Mesodermal cell (in vitro differentiated cells): Measurements from ENCODE around the gene SRSF4.

ENCODE experiments used
- H3K27ac ChIP-seq: 2 replicates; pipeline ENCODE4 v1.7.0; 2013; ENCODE audit warnings: mild to moderate bottlenecking, low read depth, low read length, moderate library complexity; ENCODE audit not compliant: severe bottlenecking
- H3K36me3 ChIP-seq: 2 replicates; pipeline ENCODE4 v1.7.1; 2013; ENCODE audit warnings: mild to moderate bottlenecking, low read length, moderate library complexity; ENCODE audit not compliant: control insufficient read depth, insufficient read depth
- H3K4me1 ChIP-seq: one replicate; pipeline ENCODE4 v1.7.1; 2013; ENCODE audit warnings: mild to moderate bottlenecking, low read length; ENCODE audit not compliant: insufficient read depth, control insufficient read depth, poor library complexity, severe bottlenecking
- H3K4me3 ChIP-seq: 2 replicates; pipeline ENCODE4 v1.7.0; 2013; ENCODE audit warnings: low read length, control low read depth, mild to moderate bottlenecking; ENCODE audit not compliant: insufficient read depth, poor library complexity, severe bottlenecking; ENCODE audit errors: extremely low read depth
- H3K9me3 ChIP-seq: 2 replicates; pipeline ENCODE4 v1.7.1; 2013; ENCODE audit warnings: mild to moderate bottlenecking, low read length, moderate library complexity; ENCODE audit not compliant: control insufficient read depth
- WGBS, 2 experiments: methylation state at CpG; one replicate each; pipeline ENCODE4 v1.1.5; 2013; ENCODE audit warnings: missing lambda C conversion rate in 2 of 2; ENCODE audit not compliant: insufficient coverage in 2 of 2; 5-methylcytosine and 5-hydroxymethylcytosine counted together

The SRSF4 gene

DNA sequence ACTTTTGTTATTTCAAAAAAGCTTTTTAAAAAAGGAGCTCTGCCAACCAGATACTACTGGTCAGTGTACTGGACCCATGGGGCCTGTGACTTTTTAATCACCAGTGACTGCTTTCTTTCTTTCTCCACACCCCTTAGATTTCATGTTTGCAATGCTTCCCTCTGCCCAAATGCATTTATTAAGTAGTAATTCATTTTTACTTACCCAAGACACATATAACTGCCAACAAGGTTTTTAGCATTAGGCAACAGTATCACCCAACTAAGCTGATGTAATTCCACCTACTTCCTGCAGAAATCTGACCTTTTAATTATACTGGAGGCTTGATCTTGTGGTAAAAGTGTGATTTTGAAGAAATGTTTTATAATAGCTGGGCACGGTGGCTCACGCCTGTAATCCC is 36.5 kb upstream of the SRSF4 start:
- H3K27ac ChIP-seq = no peak overlapping the region
- H3K9me3 ChIP-seq = no peaks in the 10 kb centered on the region
- H3K4me3 ChIP-seq = no peak overlapping the region
- WGBS, 2 experiments = 79 to 94% methylated on average over 2 of the region's 2 CpGs
- peaks cover 6% of the 10 kb centered on the region for H3K4me1 ChIP-seq
- H3K36me3 ChIP-seq = peaks cover 56% of the 10 kb centered on the region

DNA sequence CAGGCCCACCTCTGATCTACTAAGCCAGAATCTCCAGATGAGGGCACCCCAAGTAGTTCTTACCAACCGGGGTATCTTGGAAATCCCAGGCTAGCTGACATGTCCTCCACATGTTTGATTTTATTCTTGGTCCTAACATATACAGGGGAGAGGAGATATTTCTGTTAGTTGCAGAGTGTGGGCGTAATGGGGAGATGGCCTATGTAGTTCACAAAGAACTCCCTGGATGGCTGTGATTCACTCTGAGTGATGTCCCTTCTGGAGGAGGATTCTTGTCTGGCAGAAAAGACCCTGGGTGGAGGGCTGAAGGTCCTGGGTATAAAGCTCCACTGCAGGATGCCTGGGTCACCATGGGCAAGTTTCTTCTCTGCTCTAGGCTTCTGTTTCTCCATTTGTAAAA is 35.9 kb upstream of the SRSF4 start:
- Histone ChIP-seq H3K9me3 (no peaks in the 10 kb centered on the region), H3K36me3 (peaks cover 56% of the 10 kb centered on the region), H3K27ac (no peak overlapping the region), H3K4me1 (peaks cover 1% of the 10 kb centered on the region), H3K4me3 (no peak overlapping the region)
- WGBS, 2 experiments = 83 to 100% methylated on average over 1 of the region's 2 CpGs

DNA sequence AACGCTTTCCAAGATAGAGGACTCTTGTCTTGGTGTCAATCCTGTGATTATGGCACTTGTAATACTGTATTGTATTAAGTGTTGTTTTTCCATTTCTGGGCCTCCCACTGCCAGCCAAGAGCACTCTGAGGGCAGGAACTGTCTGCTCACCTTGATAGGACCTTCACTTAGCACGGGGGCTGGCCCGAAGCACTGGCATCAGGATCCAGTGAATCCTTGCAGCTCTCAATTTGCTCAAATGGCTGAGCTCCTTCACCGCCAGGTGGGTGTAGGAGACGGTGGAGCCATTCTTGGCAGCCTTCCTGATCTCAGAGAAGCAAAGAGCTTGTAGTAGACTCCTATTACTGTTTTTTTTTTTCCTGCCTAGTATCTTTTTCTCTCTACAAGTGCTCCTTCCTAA is 31.4 kb upstream of the SRSF4 start:
- Histone ChIP-seq H3K4me3 (no peak overlapping the region), H3K4me1 (peaks cover 22% of the 10 kb centered on the region), H3K9me3 (no peaks in the 10 kb centered on the region), H3K27ac (no peak overlapping the region), H3K36me3 (peaks cover 51% of the 10 kb centered on the region)
- 76 to 81% methylated on average over 4 of the region's 5 CpGs for WGBS, 2 experiments

DNA sequence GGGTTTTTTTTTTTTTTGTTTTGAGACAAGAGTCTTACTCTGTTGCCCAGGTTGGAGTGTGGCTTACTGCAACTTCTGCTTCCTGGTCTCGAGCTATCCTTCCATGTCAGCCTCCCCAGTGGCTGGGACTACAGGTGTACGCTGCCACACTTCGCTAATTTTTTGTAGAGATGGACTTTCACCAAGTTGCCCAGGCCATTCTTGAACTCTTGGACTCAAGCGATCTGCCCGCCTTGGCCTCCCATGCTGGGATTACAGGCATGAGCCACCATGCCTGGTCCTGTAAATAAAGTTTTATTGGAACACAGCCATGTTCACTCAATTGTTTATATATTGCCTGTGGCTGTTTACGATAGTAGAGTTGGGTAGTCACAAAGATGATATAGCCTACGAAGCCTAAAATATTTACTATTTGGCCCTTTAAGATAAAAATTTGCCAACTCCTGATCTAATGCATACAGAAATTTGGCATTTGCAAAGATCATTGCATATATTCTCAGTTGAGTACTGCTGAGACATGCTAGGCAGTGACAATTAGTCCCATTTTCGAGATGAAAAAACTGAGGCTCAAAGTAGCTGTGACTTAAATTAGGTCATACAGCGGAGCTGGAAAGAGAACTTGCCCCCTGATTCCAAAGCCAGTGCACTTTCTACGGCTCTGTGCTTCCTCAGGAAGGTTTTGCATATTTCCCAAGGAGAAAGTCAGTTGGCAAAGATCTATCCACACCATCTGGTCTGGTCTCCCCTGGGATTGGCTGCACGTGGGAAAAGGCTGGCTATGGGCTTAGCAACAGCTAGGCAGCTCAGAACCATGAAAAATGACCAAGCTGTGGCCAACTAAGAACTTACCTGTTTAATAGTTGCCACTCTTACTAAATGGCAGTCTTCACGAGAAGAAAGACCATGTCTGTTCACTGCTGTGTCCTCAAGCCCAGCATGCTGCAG is 29.7 kb upstream of the SRSF4 start:
- 94 to 96% methylated on average over 8 to 11 of the region's 12 CpGs for WGBS, 2 experiments
- H3K36me3 ChIP-seq = peaks cover 48% of the 10 kb centered on the region
- H3K27ac ChIP-seq = no peak overlapping the region
- H3K9me3 ChIP-seq = no peaks in the 10 kb centered on the region
- no peak overlapping the region for H3K4me3 ChIP-seq
- H3K4me1 ChIP-seq = peaks cover 28% of the 10 kb centered on the region

DNA sequence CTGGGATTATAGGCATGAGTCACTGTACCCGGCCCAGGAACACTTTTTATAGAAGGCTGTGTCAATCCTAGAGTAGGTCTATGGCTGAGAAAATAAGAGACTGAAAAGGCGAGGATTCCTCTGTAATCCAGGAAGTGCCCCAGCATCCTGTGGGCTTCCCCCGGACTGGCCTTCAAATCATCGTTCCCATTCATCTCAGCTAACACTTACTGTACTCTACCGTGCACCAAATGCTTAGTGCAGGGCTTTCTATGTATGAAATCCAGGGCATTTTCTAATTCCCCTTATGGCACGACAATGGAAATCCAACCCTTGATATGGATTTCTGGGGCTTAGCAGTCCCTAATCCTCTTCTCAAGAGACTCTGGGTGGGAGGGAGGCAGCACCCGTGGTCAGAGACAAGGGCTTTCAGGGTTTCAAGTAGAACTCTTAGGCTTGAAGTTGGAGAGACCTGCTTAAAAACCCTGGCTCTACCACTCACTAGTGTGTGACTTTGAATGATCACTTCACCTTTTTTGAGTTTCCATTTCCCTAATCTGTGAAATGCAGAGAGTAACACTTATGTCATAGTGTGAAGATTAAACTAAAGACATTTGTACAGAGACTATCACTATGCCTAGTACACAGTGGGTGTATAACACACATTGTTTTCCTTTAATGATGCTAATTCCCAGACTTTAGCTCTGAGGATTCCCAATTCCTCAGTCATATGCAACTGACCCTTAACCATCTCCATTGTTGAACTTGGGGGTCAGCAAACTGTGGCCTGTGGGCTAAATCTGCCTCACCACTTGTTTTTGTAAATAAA is 28.8 kb upstream of the SRSF4 start:
- Histone ChIP-seq H3K4me3 (no peak overlapping the region), H3K4me1 (peaks cover 28% of the 10 kb centered on the region), H3K9me3 (no peaks in the 10 kb centered on the region), H3K36me3 (peaks cover 48% of the 10 kb centered on the region), H3K27ac (peak overlapping the region; percentile 16)
- WGBS, 2 experiments = 88 to 95% methylated on average over 5 of the region's 7 CpGs

DNA sequence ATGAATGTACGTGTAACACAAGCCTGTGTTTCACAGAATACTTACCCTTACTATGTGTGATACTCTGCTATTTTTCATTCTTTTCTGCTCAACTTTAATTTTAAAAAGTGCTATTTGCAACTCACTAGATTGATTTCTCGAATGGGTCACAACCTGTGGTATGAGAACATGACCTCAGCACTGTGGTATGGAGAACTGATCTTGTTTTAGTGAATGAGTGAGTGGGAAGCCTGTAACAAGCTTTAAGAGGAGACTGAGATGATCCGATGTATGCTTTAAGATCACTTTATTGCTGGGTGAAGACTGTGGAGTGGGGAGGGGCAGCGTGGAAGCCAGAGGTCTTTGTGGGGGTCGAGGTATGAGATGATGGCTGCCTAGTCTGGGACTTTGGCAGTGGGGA is 27.5 kb upstream of the SRSF4 start:
- Histone ChIP-seq H3K36me3 (peaks cover 37% of the 10 kb centered on the region), H3K9me3 (no peaks in the 10 kb centered on the region), H3K4me3 (no peak overlapping the region), H3K4me1 (peaks cover 28% of the 10 kb centered on the region), H3K27ac (peak overlapping the region; percentile 50)
- WGBS, 2 experiments = 93% methylated on average over 5 of the region's 5 CpGs

DNA sequence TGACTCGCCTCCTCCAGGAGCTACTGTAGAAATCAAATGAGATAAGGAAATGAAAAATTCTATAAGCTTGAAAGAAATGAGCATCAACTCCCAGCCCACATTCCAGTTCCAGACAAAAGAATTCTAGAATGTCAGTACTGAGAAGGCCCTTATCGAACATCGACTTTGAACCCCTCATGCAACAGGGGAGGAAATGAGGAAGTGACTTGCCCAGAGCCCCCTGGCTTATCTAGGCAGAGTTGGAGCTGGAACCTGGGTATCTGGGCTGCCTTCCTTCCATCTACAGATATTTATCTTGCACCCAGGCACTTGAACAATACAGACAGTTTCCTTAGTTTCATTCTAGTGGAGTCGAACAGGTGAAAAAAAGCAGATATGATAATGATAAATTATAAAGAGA is 26.7 kb upstream of the SRSF4 start:
- no peak overlapping the region for H3K4me3 ChIP-seq
- H3K9me3 ChIP-seq = no peaks in the 10 kb centered on the region
- peak overlapping the region; percentile 50 for H3K27ac ChIP-seq
- peaks cover 28% of the 10 kb centered on the region for H3K4me1 ChIP-seq
- H3K36me3 ChIP-seq = peaks cover 37% of the 10 kb centered on the region
- WGBS, 2 experiments = 93 to 100% methylated on average over 1 to 2 of the region's 4 CpGs

DNA sequence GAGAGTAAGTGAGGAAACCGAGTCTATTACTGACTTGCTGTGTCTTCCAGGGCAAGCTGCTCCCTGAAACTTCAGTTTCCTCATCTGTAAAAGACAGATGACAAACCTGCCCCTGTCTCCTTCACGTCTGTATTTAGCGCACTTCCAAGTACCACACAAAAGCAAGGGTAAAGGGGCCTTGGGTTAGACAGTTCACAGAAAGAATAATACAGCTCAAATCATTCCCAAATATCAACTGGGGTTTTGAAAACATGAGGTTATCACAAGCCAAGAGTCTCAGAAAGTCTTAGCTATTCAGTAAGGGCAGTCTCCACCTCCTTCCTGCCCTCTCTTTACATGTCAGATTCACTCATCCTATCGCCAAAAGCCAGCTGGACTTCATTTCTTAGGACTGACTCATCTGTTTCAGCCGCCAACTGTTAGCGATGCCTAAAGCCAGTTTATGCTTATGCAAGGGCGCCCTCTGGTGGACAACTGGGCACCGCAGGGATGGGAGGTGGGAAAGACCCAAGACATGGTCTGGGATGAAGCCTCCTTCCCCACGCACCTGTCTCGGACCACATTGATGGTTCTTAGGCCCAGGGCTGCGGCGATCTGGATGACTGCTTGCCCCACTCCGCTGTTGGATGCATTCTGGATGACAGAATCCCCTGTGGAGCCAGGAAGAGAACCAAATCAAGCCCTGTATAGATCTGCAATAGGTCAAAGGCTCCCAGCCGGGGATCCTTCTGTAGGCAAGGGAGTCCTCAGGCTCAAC is 21.1 kb upstream of the SRSF4 start:
- Histone ChIP-seq H3K4me1 (peaks cover 26% of the 10 kb centered on the region), H3K27ac (peak overlapping the region; percentile 86), H3K9me3 (no peaks in the 10 kb centered on the region), H3K36me3 (peaks cover 52% of the 10 kb centered on the region), H3K4me3 (no peak overlapping the region)
- 26 to 30% methylated on average over 11 to 13 of the region's 14 CpGs for WGBS, 2 experiments

DNA sequence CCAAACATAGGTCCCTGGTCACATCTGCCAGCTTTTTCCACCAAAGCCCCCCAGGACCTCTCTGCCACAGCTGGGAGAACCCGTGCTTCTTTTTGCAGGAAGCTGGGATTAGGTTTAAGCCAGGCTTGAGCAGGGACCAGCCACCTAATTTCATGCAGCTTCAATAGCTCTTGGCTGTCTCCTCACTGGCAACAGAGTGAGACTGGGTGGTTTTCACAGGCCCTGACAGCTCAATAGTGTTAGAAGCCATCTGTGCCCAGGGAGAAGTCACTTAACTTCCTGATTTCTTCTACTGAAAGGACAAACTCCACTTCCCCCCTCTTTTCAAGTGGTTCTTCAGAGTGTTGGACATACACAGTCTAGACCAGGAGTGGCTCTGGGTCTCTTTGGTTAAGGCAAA is 20.4 kb upstream of the SRSF4 start:
- Histone ChIP-seq H3K4me3 (no peak overlapping the region), H3K4me1 (peaks cover 29% of the 10 kb centered on the region), H3K36me3 (peaks cover 52% of the 10 kb centered on the region), H3K27ac (peak overlapping the region; percentile 86), H3K9me3 (no peaks in the 10 kb centered on the region)
- 100% methylated on average over 1 of the region's 1 CpG for WGBS, 2 experiments

DNA sequence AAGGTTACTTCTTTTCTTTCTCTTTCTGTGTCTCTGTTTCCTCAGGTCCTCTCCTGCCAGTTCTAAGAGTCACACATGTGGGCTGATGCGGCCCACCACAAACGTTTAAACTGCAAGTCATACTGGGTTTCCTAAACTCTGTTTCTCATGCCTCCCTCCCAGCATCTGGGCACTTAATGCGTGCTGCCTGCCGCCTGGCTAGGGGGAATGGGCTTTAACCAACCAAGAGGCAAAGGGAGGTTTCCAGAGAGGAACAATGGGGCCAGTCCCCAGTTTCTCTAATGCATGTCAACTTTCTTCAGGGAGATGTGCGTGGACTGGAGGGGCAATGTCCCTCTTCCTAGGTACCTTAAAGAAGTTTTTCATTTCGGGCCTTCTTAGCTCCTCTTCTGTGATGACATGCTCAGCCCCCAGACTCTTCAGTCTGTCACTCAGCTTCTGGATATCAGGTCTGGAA is 19.9 kb upstream of the SRSF4 start:
- Histone ChIP-seq H3K4me1 (peaks cover 32% of the 10 kb centered on the region), H3K27ac (peak overlapping the region; percentile 86), H3K4me3 (no peak overlapping the region), H3K36me3 (peaks cover 49% of the 10 kb centered on the region), H3K9me3 (no peaks in the 10 kb centered on the region)
- 87 to 100% methylated on average over 4 to 6 of the region's 6 CpGs for WGBS, 2 experiments
